ENCODE data around the gene EIF2B1. TPM values are rescaled to one million over a fixed set of nuclear protein-coding genes. Genes with fewer than 3 reads are reported as not detected.
A peak's percentile ranks its signal among the peaks of the same experiment; 100 is the strongest.

The EIF2B1 gene
- total RNA-seq, 1 donor from 2014 or later: 62.2 TPM

Small RNAs within 50 kb of the gene (small RNA-seq; reads per million reads assigned to genes)
- 0.29 reads per million, percentile 50 among the genes with 10 or more reads in this experiment for gene SNORA9B (ENCODE audit: low replicate concordance)

Other genes with a start within 250 kb of the EIF2B1 start
- 37.0 TPM for gene KMT5A, start 249.6 kb downstream of the EIF2B1 start, total RNA-seq
- gene RILPL2, start 197.0 kb downstream of the EIF2B1 start, total RNA-seq: 1.4 TPM
- gene SNRNP35, start 175.5 kb downstream of the EIF2B1 start, total RNA-seq: 26.4 TPM
- gene RILPL1, start 100.0 kb downstream of the EIF2B1 start, total RNA-seq: 12.5 TPM
- 250 TPM for gene TMED2, start 49.1 kb downstream of the EIF2B1 start, total RNA-seq
- 24.6 TPM for gene DDX55, start 31.6 kb downstream of the EIF2B1 start, total RNA-seq
- 59.3 TPM for gene GTF2H3, start 143 bp upstream of the EIF2B1 start, total RNA-seq
- 6.8 TPM for gene TCTN2, start 37.4 kb upstream of the EIF2B1 start, total RNA-seq
- 14.6 TPM for gene ATP6V0A2, start 78.7 kb upstream of the EIF2B1 start, total RNA-seq
- 0.62 TPM for gene DNAH10, start 128.6 kb upstream of the EIF2B1 start, total RNA-seq

Data from tongue (tissue), 2 donors.